Activated CD4-positive, alpha-beta T cell treated with anti-CD3 and anti-CD28 coated beads, Interleukin-2, amount 10 ng/mL, durations not matched to agents 24 days and 14 days (primary cell): ENCODE results near the gene MMP14. TPM values are rescaled to one million over a fixed set of nuclear protein-coding genes. Genes with fewer than 3 reads are reported as not detected.
"Not testable (repeated sequence)": the region's sequence is repeated elsewhere in the genome, so short reads cannot be mapped to it uniquely, and the experiment has no call there.

Source experiments
- DNase-seq: peaks from one replicate; pipeline ENCODE4 v3.0.0; 2022
- H3K27ac Mint-ChIP-seq: one replicate; pipeline ENCODE4 v1.8.0; 2022; ENCODE audit warnings: mild to moderate bottlenecking, mixed read lengths
- H3K27me3 Mint-ChIP-seq: one replicate; pipeline ENCODE4 v1.8.0; 2022; ENCODE audit warnings: mixed read lengths
- H3K36me3 Mint-ChIP-seq: one replicate; pipeline ENCODE4 v1.8.0; 2022; ENCODE audit warnings: low read depth, mild to moderate bottlenecking, mixed read lengths
- H3K4me1 Mint-ChIP-seq: one replicate; pipeline ENCODE4 v1.8.0; 2021; ENCODE audit warnings: mixed read lengths
- H3K4me3 Mint-ChIP-seq: one replicate; pipeline ENCODE4 v1.8.0; 2022; ENCODE audit warnings: mild to moderate bottlenecking, moderate library complexity, mixed read lengths
- H3K9me3 Mint-ChIP-seq: one replicate; pipeline ENCODE4 v1.8.0; 2021; ENCODE audit warnings: mixed read lengths
- intact Hi-C: fragments of 100-400 bp; cut with micrococcal nuclease; formaldehyde crosslinking; loops from one replicate; pipeline ENCODE4 v1.15.1; 2023
- total RNA-seq: library from RNA; stranded (reverse); gene quantifications from 2 replicates; pipeline ENCODE4 v1.2.3, GENCODE V29; 2022

Gene MMP14
- 2.1 and 3.2 TPM in 2 replicates for total RNA-seq

- intact Hi-C loops = no loop called here
- Mint-ChIP-seq H3K27ac (no peak within 1 kb of the TSS), H3K9me3 (no peaks in the 10 kb centered on the region), H3K27me3 (peaks cover 19% of the 10 kb centered on the region), H3K36me3 (peaks cover 39% of the 10 kb centered on the region), H3K4me1 (peaks cover 10% of the 10 kb centered on the region), H3K4me3 (peak within 1 kb of the TSS; percentile 70)
- no peak for DNase-seq
Measured at GRCh38 chr14:22836301-22837113, at the start of gene MMP14. TSS of gene MMP14 (plus strand) at chr14:22836585. CDS start at chr14:22836818, 233 bp downstream.

GRCh38 chr14:22786685-22787084, 49.7 kb upstream of the MMP14 start:
- Mint-ChIP-seq H3K27ac (no peak overlapping the region), H3K36me3 (no peaks in the 10 kb centered on the region), H3K9me3 (no peaks in the 10 kb centered on the region), H3K4me1 (peaks cover 2% of the 10 kb centered on the region), H3K4me3 (no peak overlapping the region), H3K27me3 (no peaks in the 10 kb centered on the region)
- intact Hi-C loops = no loop called here
- DNase-seq = no peak

DNA sequence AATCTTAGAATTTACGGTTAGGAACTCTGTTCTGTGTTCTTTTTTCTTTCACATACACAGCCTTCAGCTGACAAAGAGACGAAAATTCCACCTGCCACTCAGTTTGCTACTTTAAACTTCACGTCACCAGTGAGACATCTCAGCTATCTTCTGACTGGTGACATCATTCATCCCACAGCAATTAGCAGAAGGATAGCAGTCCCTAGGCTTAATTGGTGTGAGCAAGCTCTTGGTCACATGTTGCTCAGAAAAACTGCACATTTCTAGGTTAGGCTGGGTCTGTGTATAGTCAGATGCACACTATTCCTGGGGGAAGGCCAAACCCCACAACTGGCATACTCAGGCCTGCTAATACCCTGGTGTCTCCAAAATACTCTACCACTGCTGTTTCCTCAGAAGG, 45.1 kb upstream of the MMP14 start:
- H3K4me3 Mint-ChIP-seq = no peak overlapping the region
- no peaks in the 10 kb centered on the region for H3K9me3 Mint-ChIP-seq
- H3K27ac Mint-ChIP-seq = no peak overlapping the region
- H3K36me3 Mint-ChIP-seq = no peaks in the 10 kb centered on the region
- no peak for DNase-seq
- peaks cover 2% of the 10 kb centered on the region for H3K4me1 Mint-ChIP-seq
- H3K27me3 Mint-ChIP-seq = peaks cover 5% of the 10 kb centered on the region
- intact Hi-C loops = no loop called here

DNA sequence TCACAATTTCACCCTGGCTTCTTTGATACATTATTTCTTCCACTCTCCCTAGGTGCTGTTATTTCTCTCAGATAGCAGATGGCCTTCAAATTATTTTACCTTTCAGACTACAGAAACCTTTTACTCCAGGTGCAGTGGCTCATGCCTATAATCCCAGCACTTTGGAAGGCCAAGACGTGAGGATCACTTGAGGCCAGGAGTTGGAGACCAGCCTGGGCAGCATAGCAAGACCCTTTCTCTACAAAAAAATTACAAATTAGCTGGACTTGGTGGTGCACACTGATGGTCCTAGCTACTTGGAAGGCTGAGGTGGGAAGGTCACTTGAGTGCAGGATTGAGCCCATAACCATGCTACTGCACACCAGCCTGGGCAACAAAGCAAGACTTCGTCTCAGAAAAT, 44.2 kb upstream of the MMP14 start:
- Mint-ChIP-seq H3K27ac (no peak overlapping the region), H3K4me3 (no peak overlapping the region), H3K27me3 (peaks cover 10% of the 10 kb centered on the region), H3K4me1 (peaks cover 2% of the 10 kb centered on the region), H3K36me3 (no peaks in the 10 kb centered on the region), H3K9me3 (no peaks in the 10 kb centered on the region)
- no peak for DNase-seq
- intact Hi-C loops = no loop called here

- H3K4me3 Mint-ChIP-seq, H3K36me3 Mint-ChIP-seq, DNase-seq, H3K27ac Mint-ChIP-seq, H3K9me3 Mint-ChIP-seq, H3K4me1 Mint-ChIP-seq, intact Hi-C loops: not testable (repeated sequence)
- peaks cover 15% of the 10 kb centered on the region for H3K27me3 Mint-ChIP-seq
Measured at GRCh38 chr14:22793550-22793949, 42.8 kb upstream of the MMP14 start.

DNA sequence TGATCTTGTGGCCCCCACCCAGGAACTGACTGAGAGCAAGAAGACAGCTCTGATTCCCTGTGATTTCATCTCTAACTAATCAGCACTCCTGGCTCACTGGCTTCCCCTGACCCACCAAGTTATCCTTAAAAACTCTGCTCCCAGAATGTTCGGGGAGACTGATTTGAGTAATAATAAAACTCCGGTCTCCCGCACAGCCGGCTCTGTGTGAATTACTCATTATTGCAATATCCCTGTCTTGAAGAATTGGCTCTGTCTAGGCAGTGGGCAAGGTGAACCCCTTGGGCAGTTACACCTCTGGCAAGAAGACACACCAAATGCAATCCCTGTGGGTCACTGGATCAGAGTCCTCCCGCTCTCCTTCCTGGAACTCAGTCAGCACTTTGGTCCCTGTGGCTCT, 42.4 kb upstream of the MMP14 start:
- H3K4me3 Mint-ChIP-seq = no peak overlapping the region
- H3K9me3 Mint-ChIP-seq = no peaks in the 10 kb centered on the region
- DNase-seq = no peak
- H3K36me3 Mint-ChIP-seq = no peaks in the 10 kb centered on the region
- peaks cover 2% of the 10 kb centered on the region for H3K4me1 Mint-ChIP-seq
- peaks cover 19% of the 10 kb centered on the region for H3K27me3 Mint-ChIP-seq
- intact Hi-C loops = no loop called here
- no peak overlapping the region for H3K27ac Mint-ChIP-seq

DNA sequence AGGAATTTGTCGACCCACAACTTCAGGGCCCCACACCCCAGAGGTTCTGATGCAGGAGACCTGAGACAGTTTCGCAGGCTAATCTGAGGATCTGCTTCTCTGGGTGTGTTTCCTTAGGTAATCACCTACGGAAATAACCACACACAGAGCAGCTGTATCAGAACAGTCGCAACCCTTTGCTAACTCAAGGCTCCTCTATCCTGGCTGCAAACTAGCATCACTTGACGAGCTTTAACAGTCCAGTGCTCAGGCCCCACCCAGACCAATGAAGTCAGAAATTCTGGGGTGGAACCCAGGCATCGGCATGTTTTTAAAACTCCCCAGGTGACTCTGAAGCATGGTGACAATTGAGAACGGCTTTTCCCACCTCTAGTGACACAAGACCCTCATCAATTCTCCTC, 41.8 kb upstream of the MMP14 start:
- no peaks in the 10 kb centered on the region for H3K9me3 Mint-ChIP-seq
- no peak overlapping the region for H3K27ac Mint-ChIP-seq
- no peaks in the 10 kb centered on the region for H3K36me3 Mint-ChIP-seq
- H3K4me3 Mint-ChIP-seq = no peak overlapping the region
- H3K27me3 Mint-ChIP-seq = peaks cover 22% of the 10 kb centered on the region
- intact Hi-C loops = no loop called here
- H3K4me1 Mint-ChIP-seq = peaks cover 2% of the 10 kb centered on the region
- no peak for DNase-seq

DNA sequence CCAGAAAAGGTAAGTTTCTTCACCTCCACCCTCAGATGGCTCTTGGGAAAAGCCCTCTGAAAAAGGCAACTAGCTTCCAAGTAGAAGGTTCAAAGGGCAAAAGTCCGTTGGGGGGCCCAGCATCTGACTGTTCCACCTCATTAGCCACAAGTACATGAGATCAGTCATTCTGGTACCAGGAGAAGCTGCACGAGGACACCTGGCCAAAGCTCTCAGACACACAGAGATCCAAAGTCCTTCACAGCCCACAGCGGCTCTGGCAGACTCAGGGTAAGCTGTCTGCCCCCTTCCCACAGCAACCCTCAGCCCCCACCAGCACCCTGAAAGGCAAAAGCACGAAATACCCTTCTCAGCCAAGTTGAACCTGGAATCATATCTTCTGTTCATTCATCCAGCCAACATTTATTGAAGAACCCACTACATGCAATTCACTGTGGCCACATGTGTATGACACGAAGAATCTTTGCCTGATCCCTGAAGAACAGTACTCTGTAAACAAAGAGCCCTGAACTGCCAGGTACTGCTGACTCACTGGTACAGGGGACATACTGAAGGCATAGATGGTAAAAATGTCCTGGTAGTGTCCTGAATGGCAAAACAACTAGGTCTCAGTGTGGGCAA, 40.2 kb upstream of the MMP14 start:
- intact Hi-C loops = no loop called here
- Mint-ChIP-seq H3K27ac (no peak overlapping the region), H3K9me3 (no peaks in the 10 kb centered on the region), H3K4me3 (no peak overlapping the region), H3K36me3 (no peaks in the 10 kb centered on the region), H3K27me3 (peaks cover 26% of the 10 kb centered on the region), H3K4me1 (no peaks in the 10 kb centered on the region)
- no peak for DNase-seq

- no peaks in the 10 kb centered on the region for H3K4me1 Mint-ChIP-seq
- H3K4me3 Mint-ChIP-seq = no peak overlapping the region
- DNase-seq = no peak
- no peaks in the 10 kb centered on the region for H3K9me3 Mint-ChIP-seq
- intact Hi-C loops = no loop called here
- peaks cover 27% of the 10 kb centered on the region for H3K27me3 Mint-ChIP-seq
- no peaks in the 10 kb centered on the region for H3K36me3 Mint-ChIP-seq
- H3K27ac Mint-ChIP-seq = no peak overlapping the region
Measured at GRCh38 chr14:22797017-22797917, 39.1 kb upstream of the MMP14 start.

DNA sequence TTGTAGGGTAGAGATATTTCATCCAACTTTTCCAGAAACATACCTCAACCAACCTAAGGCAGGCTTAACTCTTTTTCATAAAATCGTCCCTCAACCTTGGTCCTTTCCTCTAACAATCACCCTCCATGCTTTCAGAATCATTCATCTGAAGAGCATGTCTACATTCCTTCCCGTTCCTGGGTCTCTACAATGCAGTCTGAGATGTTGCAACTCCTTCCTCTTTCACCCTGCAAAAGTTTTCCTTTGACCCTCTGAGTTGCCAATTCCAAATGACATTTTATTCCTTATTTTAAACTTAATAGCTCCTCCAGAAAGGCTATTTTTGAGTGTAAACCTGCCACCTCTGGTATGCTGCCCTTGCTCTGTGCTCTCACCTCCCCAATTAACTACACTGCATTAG, 37.9 kb upstream of the MMP14 start:
- Mint-ChIP-seq H3K36me3 (no peaks in the 10 kb centered on the region), H3K27me3 (peaks cover 37% of the 10 kb centered on the region), H3K27ac (no peak overlapping the region), H3K4me3 (no peak overlapping the region), H3K9me3 (no peaks in the 10 kb centered on the region), H3K4me1 (no peaks in the 10 kb centered on the region)
- no peak for DNase-seq
- intact Hi-C loops = no loop called here

DNA sequence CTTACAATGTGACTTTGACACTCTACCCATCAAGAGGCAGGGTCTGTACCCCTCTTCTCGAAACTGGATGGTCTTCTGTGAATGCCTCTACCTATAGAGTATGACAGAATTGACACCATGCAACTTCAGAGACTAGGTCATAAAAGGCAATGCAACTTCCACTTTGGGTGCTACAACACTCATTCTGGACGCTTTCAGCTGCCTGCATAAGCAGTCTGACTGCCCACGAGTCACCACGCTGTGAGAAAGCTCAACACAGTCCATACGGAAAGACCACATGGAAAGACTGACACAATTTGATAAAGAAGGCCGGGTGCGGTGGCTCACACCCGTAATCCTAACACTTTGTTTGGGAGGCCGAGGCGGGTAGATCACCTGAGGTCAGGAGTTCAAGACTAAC, 36.0 kb upstream of the MMP14 start:
- intact Hi-C loops = no loop called here
- peaks cover 36% of the 10 kb centered on the region for H3K27me3 Mint-ChIP-seq

DNA sequence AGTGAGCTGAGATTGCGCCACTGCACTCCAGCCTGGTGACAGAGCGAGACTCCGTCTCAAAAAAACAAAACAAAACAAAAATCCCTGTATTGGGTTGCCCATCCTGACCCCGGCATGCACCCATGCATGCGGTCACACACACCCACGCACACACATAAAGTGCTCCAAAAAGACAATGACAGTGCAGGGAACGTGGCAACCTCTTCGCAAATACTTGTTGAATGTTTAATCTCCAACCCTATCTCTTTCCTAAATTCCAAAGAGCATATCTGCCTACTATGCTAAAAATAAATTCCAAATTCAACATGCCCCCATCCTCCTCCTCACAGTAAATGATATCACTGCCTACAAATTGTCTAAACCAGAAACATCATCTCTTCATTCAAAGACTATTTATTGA, 34.7 kb upstream of the MMP14 start:
- H3K4me3 Mint-ChIP-seq = no peak overlapping the region
- H3K27me3 Mint-ChIP-seq = peaks cover 34% of the 10 kb centered on the region
- no peaks in the 10 kb centered on the region for H3K9me3 Mint-ChIP-seq
- H3K4me1 Mint-ChIP-seq = no peaks in the 10 kb centered on the region
- no peak overlapping the region for H3K27ac Mint-ChIP-seq
- no peaks in the 10 kb centered on the region for H3K36me3 Mint-ChIP-seq
- no peak for DNase-seq
- intact Hi-C loops = no loop called here

More for the DNA sequence above, 36.0 kb upstream of the MMP14 start:
- no peak overlapping the region for H3K4me3 Mint-ChIP-seq
- H3K36me3 Mint-ChIP-seq = no peaks in the 10 kb centered on the region
- DNase-seq = no peak
- H3K9me3 Mint-ChIP-seq = no peaks in the 10 kb centered on the region
- no peak overlapping the region for H3K27ac Mint-ChIP-seq
- H3K4me1 Mint-ChIP-seq = no peaks in the 10 kb centered on the region

GRCh38 chr14:22802860-22803686, 33.3 kb upstream of the MMP14 start:
- H3K36me3 Mint-ChIP-seq = no peaks in the 10 kb centered on the region
- no peak for DNase-seq
- no peak overlapping the region for H3K27ac Mint-ChIP-seq
- H3K9me3 Mint-ChIP-seq = no peaks in the 10 kb centered on the region
- no peaks in the 10 kb centered on the region for H3K4me1 Mint-ChIP-seq
- no peak overlapping the region for H3K4me3 Mint-ChIP-seq
- H3K27me3 Mint-ChIP-seq = peaks cover 32% of the 10 kb centered on the region
- intact Hi-C loops = no loop called here
